Measurements from ENCODE around the gene TMX2. TPM values are rescaled to one million over a fixed set of nuclear protein-coding genes. Genes with fewer than 3 reads are reported as not detected.

Gene TMX2
- total RNA-seq, 1 experiment from 2014 or later = 151 TPM

- Histone ChIP-seq H3K9me3 (ENCODE audit: control insufficient read depth, insufficient read depth, low read depth, low read length) (no peaks in the 10 kb centered on the region), H3K4me1 (ENCODE audit: control insufficient read depth, insufficient read depth, low read length) (peaks cover 6% of the 10 kb centered on the region), H3K4me3 (ENCODE audit: low read depth in 2 of 2, low read length in 2 of 2) (no peak overlapping the region), H3K27ac (ENCODE audit: low read length) (no peak overlapping the region), H3K36me3 (ENCODE audit: control insufficient read depth, insufficient read depth, low read length) (peaks cover 4% of the 10 kb centered on the region), H3K27me3 (ENCODE audit: control insufficient read depth, insufficient read depth, low read length) (no peaks in the 10 kb centered on the region)
- CTCF ChIA-PET = no interaction called here
- no peak for TF ChIP-seq SIN3A (IDR thresholded peaks at IDR 0.05; ENCODE audit: borderline replicate concordance, insufficient read depth, low read depth, low read length)
- no peak for TF ChIP-seq POLR2AphosphoS5 (IDR thresholded peaks at IDR 0.05; ENCODE audit: low read depth, low read length)
- no peak for TF ChIP-seq TCF7L2 (IDR thresholded peaks at IDR 0.05; ENCODE audit: low read depth, low read length)
- TF ChIP-seq REST (IDR thresholded peaks at IDR 0.05; ENCODE audit: insufficient read depth in 1 of 2, low read depth in 2 of 2, low read length in 1 of 2) = no peak
- no peak for TF ChIP-seq CTCF (IDR thresholded peaks at IDR 0.05)
- intact Hi-C loops (cut with micrococcal nuclease; ENCODE audit: unreplicated experiment) (no loop called here), in situ Hi-C loops (cut with HindIII; ENCODE audit: low pct_unique_long_range_greater_than_20kb, low sequenced_read_pairs) (no loop called here)
- ATAC-seq = no peak
- BruUV-seq (replicated peaks) = no TSS peak
- POLR2A ChIA-PET = no interaction called here
- DNase-seq (ENCODE audit: low read depth, low spot score) = no peak
These were observed 48.4 kb upstream of the TMX2 start for GRCh38 chr11:57663975-57664374.

GRCh38 chr11:57667117-57667735 lies 45.2 kb upstream of the TMX2 start:
- Histone ChIP-seq H3K27ac (ENCODE audit: low read length) (peak overlapping the region; percentile 98), H3K27me3 (ENCODE audit: control insufficient read depth, insufficient read depth, low read length) (no peaks in the 10 kb centered on the region), H3K9me3 (ENCODE audit: control insufficient read depth, insufficient read depth, low read depth, low read length) (no peaks in the 10 kb centered on the region), H3K4me3 (ENCODE audit: low read depth in 2 of 2, low read length in 2 of 2) (peak overlapping the region; percentile 93 to 94), H3K4me1 (ENCODE audit: control insufficient read depth, insufficient read depth, low read length) (peaks cover 15% of the 10 kb centered on the region), H3K36me3 (ENCODE audit: control insufficient read depth, insufficient read depth, low read length) (peaks cover 6% of the 10 kb centered on the region)
- POLR2A ChIA-PET = no interaction called here
- DNase-seq (ENCODE audit: low read depth, low spot score) (peak; percentile 93), ATAC-seq (peak; percentile 84)
- intact Hi-C loops (cut with micrococcal nuclease; ENCODE audit: unreplicated experiment) (no loop called here), in situ Hi-C loops (cut with HindIII; ENCODE audit: low pct_unique_long_range_greater_than_20kb, low sequenced_read_pairs) (no loop called here)
- TF ChIP-seq POLR2AphosphoS5 (IDR thresholded peaks at IDR 0.05; ENCODE audit: low read depth, low read length) (peak; percentile 39), TCF7L2 (IDR thresholded peaks at IDR 0.05; ENCODE audit: low read depth, low read length) (peak; percentile 72), CTCF (IDR thresholded peaks at IDR 0.05) (no peak), REST (IDR thresholded peaks at IDR 0.05; ENCODE audit: insufficient read depth in 1 of 2, low read depth in 2 of 2, low read length in 1 of 2) (no peak)
- CTCF ChIA-PET = interaction anchor here (0.7 kb wide), 1 partner anchor 24 kb away, joined by 3 read pairs; no protein-coding TSS in a partner anchor
- no TSS peak for BruUV-seq (replicated peaks)
